Activated CD8-positive, alpha-beta memory T cell treated with anti-CD3 and anti-CD28 coated beads, Interleukin-2, amount 10 ng/mL, durations not matched to agents 7 days and 5 days (primary cell): ENCODE results near the gene SYNPR. TPM values are rescaled to one million over a fixed set of nuclear protein-coding genes. Genes with fewer than 3 reads are reported as not detected.

Experiments used
- ATAC-seq: fragments of 150-1000 bp; cut with Tn5 transposase; one replicate; pipeline ENCODE4 v1.10.0; 2021; ENCODE audit warnings: moderate library complexity
- CTCF ChIA-PET: fragments of 350-600 bp; sonication (Branson Sonifier 250); formaldehyde crosslinking; loops from one replicate; lab custom pipeline; 2021; ENCODE audit warnings: antibody characterized with exemption; lab: Charles Lee
- DNase-seq: peaks from one replicate; pipeline ENCODE4 v3.0.0-alpha.2; 2020
- H3K27ac Mint-ChIP-seq: one replicate; pipeline ENCODE4 v1.8.0; 2021; ENCODE audit warnings: mild to moderate bottlenecking, mixed read lengths
- H3K27me3 Mint-ChIP-seq: one replicate; pipeline ENCODE4 v1.8.0; 2021; ENCODE audit warnings: mixed read lengths
- H3K36me3 Mint-ChIP-seq: one replicate; pipeline ENCODE4 v1.8.0; 2021; ENCODE audit warnings: mild to moderate bottlenecking, mixed read lengths
- H3K4me1 Mint-ChIP-seq: one replicate; pipeline ENCODE4 v1.8.0; 2021; ENCODE audit warnings: mixed read lengths
- H3K4me3 Mint-ChIP-seq: one replicate; pipeline ENCODE4 v1.8.0; 2021; ENCODE audit warnings: mild to moderate bottlenecking, moderate library complexity, mixed read lengths
- H3K9me3 Mint-ChIP-seq: one replicate; pipeline ENCODE4 v1.8.0; 2022; ENCODE audit warnings: low read depth, mixed read lengths
- total RNA-seq, 2 experiments: library from RNA; stranded (reverse); gene quantifications; one replicate each; pipeline ENCODE4 v1.2.3, GENCODE V29; 2021

Gene SYNPR
- total RNA-seq, 2 experiments from 2014 or later: not detected

GRCh38 chr3:63364910-63365309, 86.8 kb downstream of the SYNPR start:
- DNase-seq (no peak), ATAC-seq (no peak)
- no peaks in the 10 kb centered on the region for H3K4me1 Mint-ChIP-seq
- peaks cover 4% of the 10 kb centered on the region for H3K27me3 Mint-ChIP-seq
- H3K4me3 Mint-ChIP-seq: no peak overlapping the region
- H3K9me3 Mint-ChIP-seq: no peaks in the 10 kb centered on the region
- CTCF ChIA-PET: no interaction called here
- no peaks in the 10 kb centered on the region for H3K36me3 Mint-ChIP-seq
- H3K27ac Mint-ChIP-seq: no peak overlapping the region

- CTCF ChIA-PET: no interaction called here
Measured at GRCh38 chr3:63365671-63366070, 87.6 kb downstream of the SYNPR start.

GRCh38 chr3:63370094-63370493, 92.0 kb downstream of the SYNPR start:
- DNase-seq (no peak), ATAC-seq (no peak)
- no peaks in the 10 kb centered on the region for H3K4me1 Mint-ChIP-seq
- peaks cover 4% of the 10 kb centered on the region for H3K27me3 Mint-ChIP-seq
- no peak overlapping the region for H3K27ac Mint-ChIP-seq
- H3K36me3 Mint-ChIP-seq: no peaks in the 10 kb centered on the region
- H3K9me3 Mint-ChIP-seq: no peaks in the 10 kb centered on the region
- no peak overlapping the region for H3K4me3 Mint-ChIP-seq
- CTCF ChIA-PET: interaction anchor here (0.5 kb wide), 1 partner anchor 313 kb away, joined by 4 read pairs; no protein-coding TSS in a partner anchor

More at GRCh38 chr3:63365671-63366070, 87.6 kb downstream of the SYNPR start:
- H3K36me3 Mint-ChIP-seq: no peaks in the 10 kb centered on the region
- H3K27me3 Mint-ChIP-seq: peaks cover 4% of the 10 kb centered on the region
- H3K9me3 Mint-ChIP-seq: no peaks in the 10 kb centered on the region
- H3K27ac Mint-ChIP-seq: no peak overlapping the region
- ATAC-seq: no peak
- H3K4me1 Mint-ChIP-seq: no peaks in the 10 kb centered on the region
- H3K4me3 Mint-ChIP-seq: no peak overlapping the region
- no peak for DNase-seq

DNA sequence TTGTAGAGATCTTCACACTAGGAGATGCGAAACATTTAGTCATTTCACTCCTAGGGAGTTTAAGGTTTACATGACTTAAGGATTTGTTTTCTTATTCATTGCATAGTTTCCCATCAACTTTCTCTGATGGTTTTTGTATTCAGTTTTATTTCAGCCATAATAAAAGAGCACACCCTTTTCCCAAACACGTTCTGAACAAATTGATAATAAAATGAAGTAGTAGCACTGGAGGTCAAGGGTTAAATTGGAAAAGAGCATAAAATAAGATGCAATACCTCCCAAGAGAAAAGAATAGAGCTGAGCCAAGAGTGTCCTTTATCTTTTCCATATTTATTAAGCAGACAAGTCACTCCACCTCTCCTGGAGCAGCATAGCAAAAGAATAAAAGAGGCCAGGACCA, 104.9 kb downstream of the SYNPR start:
- DNase-seq (no peak), ATAC-seq (no peak)
- Mint-ChIP-seq H3K9me3 (no peaks in the 10 kb centered on the region), H3K27ac (no peak overlapping the region), H3K27me3 (no peaks in the 10 kb centered on the region), H3K4me3 (no peak overlapping the region), H3K36me3 (no peaks in the 10 kb centered on the region), H3K4me1 (no peaks in the 10 kb centered on the region)
- CTCF ChIA-PET: no interaction called here

GRCh38 chr3:63384382-63384781, 106.3 kb downstream of the SYNPR start:
- Mint-ChIP-seq H3K4me1 (no peaks in the 10 kb centered on the region), H3K9me3 (no peaks in the 10 kb centered on the region), H3K27ac (no peak overlapping the region), H3K4me3 (no peak overlapping the region), H3K27me3 (no peaks in the 10 kb centered on the region), H3K36me3 (no peaks in the 10 kb centered on the region)
- ATAC-seq (no peak), DNase-seq (no peak)
- CTCF ChIA-PET: no interaction called here

DNA sequence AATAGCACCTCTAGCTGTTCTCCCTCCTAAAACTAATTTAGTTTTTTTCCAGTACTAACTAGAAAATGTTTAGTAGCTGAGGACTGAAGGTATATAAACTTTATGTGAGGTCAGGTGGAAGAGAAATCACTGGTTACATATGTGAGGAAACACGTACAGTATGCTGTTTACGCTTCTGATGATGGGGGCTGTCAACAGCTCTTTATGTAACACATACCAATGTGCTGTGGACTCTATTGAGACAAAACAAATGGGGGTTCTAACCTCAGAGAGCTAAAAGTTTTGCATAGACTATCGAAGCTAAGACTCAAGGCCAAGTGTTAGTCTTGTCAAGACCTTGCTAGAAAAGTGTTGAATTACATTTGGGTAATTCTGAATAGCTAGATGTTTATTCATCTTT, 107.5 kb downstream of the SYNPR start:
- no peak overlapping the region for H3K27ac Mint-ChIP-seq
- ATAC-seq: no peak
- H3K9me3 Mint-ChIP-seq: no peaks in the 10 kb centered on the region
- no peak overlapping the region for H3K4me3 Mint-ChIP-seq
- H3K36me3 Mint-ChIP-seq: no peaks in the 10 kb centered on the region
- no peaks in the 10 kb centered on the region for H3K4me1 Mint-ChIP-seq
- CTCF ChIA-PET: no interaction called here
- no peak for DNase-seq
- no peaks in the 10 kb centered on the region for H3K27me3 Mint-ChIP-seq

DNA sequence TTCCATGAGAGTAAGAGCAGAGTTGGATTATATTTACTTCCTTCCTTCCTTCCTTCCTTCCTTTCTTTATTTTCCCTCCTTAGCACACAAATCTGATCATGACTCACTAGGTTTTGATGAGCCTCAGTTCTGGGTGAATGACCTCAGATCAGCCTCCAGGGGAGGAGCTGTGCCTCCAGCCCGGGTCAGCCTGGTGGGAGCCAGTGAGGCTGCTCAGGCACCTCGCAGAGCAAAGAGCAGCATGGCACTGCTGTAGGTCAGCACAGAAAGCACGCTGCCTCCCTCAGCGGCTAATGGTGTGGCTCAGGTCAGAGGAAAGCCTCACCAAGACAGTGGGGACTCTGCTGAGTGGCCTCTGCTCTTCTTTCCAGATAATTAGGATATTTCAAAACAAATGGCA, 108.5 kb downstream of the SYNPR start:
- ATAC-seq (no peak), DNase-seq (no peak)
- Mint-ChIP-seq H3K9me3 (peaks cover 2% of the 10 kb centered on the region), H3K36me3 (no peaks in the 10 kb centered on the region), H3K4me1 (no peaks in the 10 kb centered on the region), H3K27ac (no peak overlapping the region), H3K27me3 (no peaks in the 10 kb centered on the region), H3K4me3 (no peak overlapping the region)
- CTCF ChIA-PET: no interaction called here

DNA sequence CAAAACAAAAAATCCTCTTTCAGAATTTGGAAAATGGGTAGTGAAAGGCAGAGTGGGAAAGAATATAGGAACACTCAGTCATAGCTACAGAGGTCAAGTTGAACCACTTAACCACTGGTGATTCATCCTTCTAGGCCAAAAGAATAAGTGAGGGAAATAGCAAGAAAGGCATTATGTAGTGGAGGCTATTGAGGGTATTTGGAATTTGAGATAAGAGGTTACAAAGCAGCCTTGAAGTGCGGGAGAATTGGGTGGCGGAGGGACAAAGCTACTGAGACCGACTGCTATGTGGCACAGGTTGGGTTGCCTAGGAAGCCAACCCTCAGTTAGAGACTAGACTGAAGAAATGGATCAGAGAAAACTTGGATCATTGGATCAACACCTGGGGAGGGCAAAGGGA, 109.5 kb downstream of the SYNPR start:
- no peaks in the 10 kb centered on the region for H3K4me1 Mint-ChIP-seq
- no peak overlapping the region for H3K4me3 Mint-ChIP-seq
- DNase-seq: no peak
- H3K27me3 Mint-ChIP-seq: no peaks in the 10 kb centered on the region
- CTCF ChIA-PET: no interaction called here
- no peak for ATAC-seq
- no peaks in the 10 kb centered on the region for H3K36me3 Mint-ChIP-seq
- no peak overlapping the region for H3K27ac Mint-ChIP-seq
- peaks cover 2% of the 10 kb centered on the region for H3K9me3 Mint-ChIP-seq

GRCh38 chr3:63390710-63391230, 112.7 kb downstream of the SYNPR start:
- ATAC-seq (no peak), DNase-seq (no peak)
- Mint-ChIP-seq H3K27me3 (no peaks in the 10 kb centered on the region), H3K9me3 (peaks cover 2% of the 10 kb centered on the region), H3K27ac (no peak overlapping the region), H3K4me3 (no peak overlapping the region), H3K4me1 (no peaks in the 10 kb centered on the region), H3K36me3 (no peaks in the 10 kb centered on the region)
- CTCF ChIA-PET: no interaction called here

DNA sequence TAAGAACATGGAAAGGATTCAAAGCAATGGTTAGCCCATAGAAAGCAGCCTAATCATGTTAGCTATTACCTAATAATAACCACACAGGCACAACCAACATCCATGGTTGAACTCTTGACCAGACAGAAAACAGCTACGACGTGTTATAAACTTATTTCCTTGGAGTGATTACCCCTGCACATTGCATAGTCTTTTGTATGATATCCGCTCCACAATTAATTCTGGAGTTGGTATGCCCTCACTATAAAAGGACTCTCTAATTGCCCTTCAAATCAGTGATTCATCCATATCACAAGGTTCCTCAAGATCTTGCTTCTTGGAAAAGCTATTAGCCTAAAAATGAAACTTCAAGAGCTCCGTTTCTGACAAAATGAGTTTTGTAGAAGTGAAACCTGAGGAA, 117.9 kb downstream of the SYNPR start:
- Mint-ChIP-seq H3K4me3 (no peak overlapping the region), H3K9me3 (peaks cover 2% of the 10 kb centered on the region), H3K36me3 (no peaks in the 10 kb centered on the region), H3K27ac (no peak overlapping the region), H3K27me3 (no peaks in the 10 kb centered on the region), H3K4me1 (no peaks in the 10 kb centered on the region)
- DNase-seq (no peak), ATAC-seq (no peak)
- CTCF ChIA-PET: no interaction called here

DNA sequence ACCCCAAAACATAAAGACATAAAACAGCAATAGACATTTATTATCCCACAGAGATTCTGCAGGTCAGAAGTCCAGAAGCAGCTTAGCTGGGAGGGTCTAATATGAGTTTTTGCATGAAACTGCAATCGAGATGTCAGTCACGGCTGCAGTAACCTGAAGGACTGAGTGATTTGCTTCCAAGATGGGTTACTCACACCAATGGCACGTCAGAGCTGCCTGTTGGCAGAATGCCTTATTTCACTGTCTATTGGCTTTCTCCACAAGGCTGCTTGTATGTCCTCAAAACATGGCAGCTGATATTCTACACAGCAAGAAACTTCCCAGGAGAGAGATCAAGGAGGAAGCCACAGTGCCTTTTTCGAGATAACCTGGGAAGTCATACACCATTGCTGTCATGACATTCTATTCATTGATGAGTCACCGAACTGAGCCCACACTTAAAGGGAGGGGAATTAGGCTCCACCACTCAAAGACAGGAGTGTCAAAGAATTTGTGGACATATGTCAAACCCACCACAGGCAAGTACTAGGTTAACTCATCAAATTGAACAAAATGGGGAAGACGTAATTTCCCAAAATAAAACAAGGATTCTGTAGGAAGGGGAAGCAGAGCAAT, 122.2 kb downstream of the SYNPR start:
- Mint-ChIP-seq H3K9me3 (no peaks in the 10 kb centered on the region), H3K36me3 (no peaks in the 10 kb centered on the region), H3K4me3 (no peak overlapping the region), H3K27ac (no peak overlapping the region), H3K27me3 (no peaks in the 10 kb centered on the region), H3K4me1 (no peaks in the 10 kb centered on the region)
- CTCF ChIA-PET: no interaction called here
- DNase-seq (no peak), ATAC-seq (no peak)

GRCh38 chr3:63405882-63406281, 127.8 kb downstream of the SYNPR start:
- ATAC-seq (no peak), DNase-seq (no peak)
- no peaks in the 10 kb centered on the region for H3K4me1 Mint-ChIP-seq
- CTCF ChIA-PET: no interaction called here
- H3K4me3 Mint-ChIP-seq: no peak overlapping the region
- no peaks in the 10 kb centered on the region for H3K9me3 Mint-ChIP-seq
- no peaks in the 10 kb centered on the region for H3K36me3 Mint-ChIP-seq
- no peaks in the 10 kb centered on the region for H3K27me3 Mint-ChIP-seq
- H3K27ac Mint-ChIP-seq: no peak overlapping the region

DNA sequence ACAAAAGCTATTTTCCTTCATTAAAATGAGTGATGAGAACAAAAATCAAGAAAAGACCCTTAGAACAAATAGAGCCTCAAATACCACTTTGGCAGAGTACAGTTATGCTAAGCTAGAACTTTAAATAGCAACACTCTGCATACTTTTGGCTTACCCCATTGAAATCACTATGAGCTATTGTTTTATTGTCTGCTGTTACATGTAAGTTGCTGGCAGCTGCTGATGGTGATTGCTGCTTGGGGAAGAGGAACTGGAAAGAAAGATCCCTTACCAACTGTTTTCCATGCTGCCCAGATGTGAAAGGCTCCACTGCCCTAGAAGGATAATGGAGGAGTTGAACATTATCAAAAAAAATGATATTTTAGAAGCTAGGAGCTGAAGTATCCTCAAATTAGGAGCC, 135.4 kb downstream of the SYNPR start:
- Mint-ChIP-seq H3K4me1 (no peaks in the 10 kb centered on the region), H3K4me3 (no peak overlapping the region), H3K27ac (no peak overlapping the region), H3K36me3 (no peaks in the 10 kb centered on the region), H3K9me3 (no peaks in the 10 kb centered on the region), H3K27me3 (no peaks in the 10 kb centered on the region)
- no peak for ATAC-seq
- no peak for DNase-seq
- CTCF ChIA-PET: no interaction called here

- no peaks in the 10 kb centered on the region for H3K4me1 Mint-ChIP-seq
- CTCF ChIA-PET: no interaction called here
- no peak overlapping the region for H3K4me3 Mint-ChIP-seq
- DNase-seq (no peak), ATAC-seq (no peak)
- no peaks in the 10 kb centered on the region for H3K36me3 Mint-ChIP-seq
- H3K9me3 Mint-ChIP-seq: no peaks in the 10 kb centered on the region
- no peak overlapping the region for H3K27ac Mint-ChIP-seq
- H3K27me3 Mint-ChIP-seq: no peaks in the 10 kb centered on the region
Measured at GRCh38 chr3:63414607-63415006, 136.5 kb downstream of the SYNPR start.
